Tibial nerve (tissue), 4 donors: Measurements from ENCODE around the gene MEI4. TPM values are rescaled to one million over a fixed set of nuclear protein-coding genes. Genes with fewer than 3 reads are reported as not detected.

Experiments used
- DNase-seq, 2 donors: peaks; one replicate each; pipeline ENCODE4 v3.0.0-alpha.2; 2019; ENCODE audit warnings: low spot score in 2 of 2
- H3K27ac ChIP-seq, 4 donors: fragments of 200-600 bp; sonication (generic) in 3 of 4; one replicate each; pipeline ENCODE4 v1.5.1; 2017 to 2019; ENCODE audit warnings: mild to moderate bottlenecking in 1 of 4
- H3K27me3 ChIP-seq, 2 donors: fragments of 200-600 bp; sonication (generic) in 1 of 2; one replicate each; pipeline versions ENCODE4 v1.5.1 to v1.6.0; 2017 to 2019
- H3K36me3 ChIP-seq, 3 donors: fragments of 200-600 bp; sonication (generic); one replicate each; pipeline ENCODE4 v1.5.1; 2018 to 2019
- H3K4me1 ChIP-seq, 4 donors: fragments of 200-600 bp; sonication (generic) in 3 of 4; one replicate each; pipeline ENCODE4 v1.5.1; 2017 to 2019
- H3K4me3 ChIP-seq, 4 donors: fragments of 200-600 bp; sonication (generic) in 3 of 4; one replicate each; pipeline ENCODE4 v1.5.1; 2017 to 2019; ENCODE audit warnings: mild to moderate bottlenecking in 1 of 4, moderate library complexity in 1 of 4
- H3K9me3 ChIP-seq, 4 donors: fragments of 200-600 bp; sonication (generic) in 3 of 4; one replicate each; pipeline ENCODE4 v1.5.1; 2017 to 2019
- EP300 ChIP-seq, 2 donors: sonication (generic); formaldehyde crosslinking; IDR thresholded peaks; one replicate each; pipeline ENCODE4 v1.6.1; 2017; ENCODE audit warnings: antibody characterized with exemption in 2 of 2, mild to moderate bottlenecking in 1 of 2
- POLR2A ChIP-seq, 2 donors: fragments of 450-650 bp; IDR thresholded peaks; one replicate each; pipeline ENCODE4 v1.6.1; 2017; ENCODE audit warnings: antibody characterized with exemption in 2 of 2, mild to moderate bottlenecking in 2 of 2, moderate library complexity in 2 of 2
- WGBS, 2 donors: methylation state at CpG; one replicate each; pipeline ENCODE4 v1.1.5; 2018; 5-methylcytosine and 5-hydroxymethylcytosine counted together
- total RNA-seq, 4 donors: library from RNA; depleted of rRNA; stranded (reverse); fragments of >200 nt; gene quantifications; one replicate each; pipeline ENCODE4 v1.1.0, GENCODE V29; 2016
- TF ChIP-seq, protein P1 (sequence below), 5 experiments: fragments of 200-600 bp in 3 of 5; fragments of 450-650 bp in 2 of 5; sonication (generic) in 3 of 5; IDR thresholded peaks; one replicate each; pipeline ENCODE4 v1.5.1; 2016 to 2019; ENCODE audit warnings: antibody characterized with exemption in 5 of 5, mild to moderate bottlenecking in 3 of 5, moderate library complexity in 2 of 5

The MEI4 gene
- total RNA-seq, 4 donors from 2014 or later, result under 0.01 to 0.21 TPM; not detected in 2

DNA sequence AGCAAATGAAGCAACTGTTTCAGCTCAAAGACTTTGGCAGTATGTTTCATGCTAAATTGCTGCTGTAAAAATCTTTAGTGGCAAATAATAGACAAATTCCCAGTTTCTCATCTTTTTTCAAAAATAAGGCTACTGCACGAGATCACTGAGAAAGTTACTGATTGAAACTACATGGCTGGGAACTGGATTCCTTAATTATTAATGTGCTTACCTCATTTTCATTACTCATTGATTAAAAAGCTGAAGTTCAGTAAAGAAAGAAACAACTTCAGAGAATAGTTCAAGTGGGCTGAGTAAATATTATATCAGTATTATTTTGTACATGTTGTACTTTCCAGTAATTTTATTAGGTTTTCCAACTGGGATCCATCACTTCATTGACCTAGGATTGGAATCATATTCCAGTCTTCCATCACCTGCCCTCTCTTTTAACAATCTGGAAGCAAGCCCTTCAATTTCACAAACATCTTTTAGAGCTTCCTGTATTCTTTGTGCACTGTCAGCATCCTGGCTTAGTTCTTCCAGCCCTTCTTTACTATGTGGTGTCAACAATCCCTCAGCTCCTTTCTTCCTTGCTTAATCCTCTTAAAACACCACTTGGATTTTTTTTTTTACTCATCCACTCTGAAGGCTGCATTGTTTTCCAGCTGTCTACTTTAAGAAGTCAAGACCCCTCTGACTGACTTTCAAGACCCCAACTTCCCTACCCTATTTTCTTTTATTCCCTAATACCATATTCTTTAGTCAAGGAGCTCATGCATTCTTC is 4.3 kb downstream of the MEI4 start:
- Histone ChIP-seq H3K36me3 (no peaks in the 10 kb centered on the region), H3K9me3 (no peaks in the 10 kb centered on the region), H3K4me3 (no peak overlapping the region), H3K27me3 (no peaks in the 10 kb centered on the region), H3K27ac (no peak overlapping the region), H3K4me1 (no peaks in the 10 kb centered on the region)
- TF ChIP-seq EP300 (IDR thresholded peaks at IDR 0.05), result no peak
- no peak for TF ChIP-seq POLR2A (IDR thresholded peaks at IDR 0.05)
- TF ChIP-seq, protein P1, sequence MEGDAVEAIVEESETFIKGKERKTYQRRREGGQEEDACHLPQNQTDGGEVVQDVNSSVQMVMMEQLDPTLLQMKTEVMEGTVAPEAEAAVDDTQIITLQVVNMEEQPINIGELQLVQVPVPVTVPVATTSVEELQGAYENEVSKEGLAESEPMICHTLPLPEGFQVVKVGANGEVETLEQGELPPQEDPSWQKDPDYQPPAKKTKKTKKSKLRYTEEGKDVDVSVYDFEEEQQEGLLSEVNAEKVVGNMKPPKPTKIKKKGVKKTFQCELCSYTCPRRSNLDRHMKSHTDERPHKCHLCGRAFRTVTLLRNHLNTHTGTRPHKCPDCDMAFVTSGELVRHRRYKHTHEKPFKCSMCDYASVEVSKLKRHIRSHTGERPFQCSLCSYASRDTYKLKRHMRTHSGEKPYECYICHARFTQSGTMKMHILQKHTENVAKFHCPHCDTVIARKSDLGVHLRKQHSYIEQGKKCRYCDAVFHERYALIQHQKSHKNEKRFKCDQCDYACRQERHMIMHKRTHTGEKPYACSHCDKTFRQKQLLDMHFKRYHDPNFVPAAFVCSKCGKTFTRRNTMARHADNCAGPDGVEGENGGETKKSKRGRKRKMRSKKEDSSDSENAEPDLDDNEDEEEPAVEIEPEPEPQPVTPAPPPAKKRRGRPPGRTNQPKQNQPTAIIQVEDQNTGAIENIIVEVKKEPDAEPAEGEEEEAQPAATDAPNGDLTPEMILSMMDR (IDR thresholded peaks at IDR 0.05), result no peak
- WGBS, 2 donors, result 59 to 67% methylated on average over 1 of the region's 1 CpG
- DNase-seq, result no peak

DNA sequence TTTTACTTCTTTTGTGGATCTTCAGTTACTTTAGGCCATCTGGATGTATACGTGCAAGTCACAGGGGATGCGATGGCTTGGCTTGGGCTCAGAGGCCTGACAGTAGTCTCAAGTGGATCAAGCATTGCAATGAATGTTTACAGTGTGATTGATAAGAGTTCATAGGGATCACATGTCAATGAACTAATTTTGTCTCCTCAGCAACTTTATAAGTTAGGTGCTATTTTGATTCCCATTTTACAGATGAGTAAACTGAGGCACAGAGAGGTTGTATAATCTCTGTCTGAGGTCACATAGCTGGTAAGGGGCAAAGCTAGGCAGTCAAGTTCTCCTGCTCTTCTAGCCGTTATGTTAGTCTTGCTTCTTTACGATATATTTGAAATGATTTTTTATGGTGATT is 13.5 kb downstream of the MEI4 start:
- Histone ChIP-seq H3K27me3 (no peaks in the 10 kb centered on the region), H3K4me1 (no peaks in the 10 kb centered on the region), H3K4me3 (no peak overlapping the region), H3K9me3 (no peaks in the 10 kb centered on the region), H3K27ac (no peak overlapping the region), H3K36me3 (no peaks in the 10 kb centered on the region)
- no peak for TF ChIP-seq POLR2A (IDR thresholded peaks at IDR 0.05)
- no peak for TF ChIP-seq EP300 (IDR thresholded peaks at IDR 0.05)
- TF ChIP-seq, protein P1 (IDR thresholded peaks at IDR 0.05), result no peak
- DNase-seq, result no peak
- WGBS, 2 donors, result 87 to 91% methylated on average over 4 of the region's 4 CpGs

DNA sequence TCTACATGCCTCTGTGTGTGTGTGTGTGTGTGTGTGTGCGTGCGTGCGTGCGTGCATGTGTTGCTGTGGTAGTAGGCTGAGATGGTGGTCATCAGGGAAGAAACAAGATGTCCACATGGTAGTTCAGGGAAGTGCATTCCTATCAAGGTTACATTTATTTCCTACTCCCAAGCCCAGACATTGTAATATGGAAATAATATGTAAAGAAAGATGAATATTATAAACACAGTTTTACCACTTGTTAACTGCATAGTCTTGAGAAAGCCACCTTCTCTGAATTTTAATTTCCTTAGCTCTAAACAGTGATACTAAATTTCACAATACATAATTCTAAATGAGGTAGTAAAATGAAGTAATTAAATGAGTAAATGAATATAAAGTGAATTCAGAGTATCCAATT is 14.0 kb downstream of the MEI4 start:
- no peaks in the 10 kb centered on the region for H3K27me3 ChIP-seq
- H3K4me1 ChIP-seq, result no peaks in the 10 kb centered on the region
- DNase-seq, result no peak
- H3K36me3 ChIP-seq, result no peaks in the 10 kb centered on the region
- 70 to 80% methylated on average over 4 of the region's 4 CpGs for WGBS, 2 donors
- H3K27ac ChIP-seq, result no peak overlapping the region
- no peak overlapping the region for H3K4me3 ChIP-seq
- no peaks in the 10 kb centered on the region for H3K9me3 ChIP-seq
- TF ChIP-seq EP300 (IDR thresholded peaks at IDR 0.05) (no peak), POLR2A (IDR thresholded peaks at IDR 0.05) (no peak)

DNA sequence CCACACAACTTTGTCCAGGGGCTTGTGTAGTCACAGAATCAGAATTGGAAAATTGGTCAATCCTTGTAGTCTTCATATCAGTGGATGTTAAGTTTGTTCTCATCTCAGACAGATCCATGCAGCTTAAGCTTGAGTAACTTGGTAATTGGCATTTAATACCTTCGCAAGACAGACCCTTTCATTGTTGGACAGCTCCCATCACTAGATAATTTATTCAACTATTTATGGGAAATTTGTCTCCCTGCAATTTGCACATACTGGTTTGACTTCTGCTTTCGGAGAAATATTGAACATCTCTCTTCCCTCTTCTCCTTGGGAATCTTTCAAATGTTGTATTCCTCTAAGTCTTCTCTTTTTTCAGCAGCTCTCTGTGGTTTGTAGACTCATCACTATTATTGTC is 17.1 kb downstream of the MEI4 start:
- Histone ChIP-seq H3K27ac (no peak overlapping the region), H3K9me3 (no peaks in the 10 kb centered on the region), H3K4me1 (no peaks in the 10 kb centered on the region), H3K27me3 (no peaks in the 10 kb centered on the region), H3K4me3 (no peak overlapping the region), H3K36me3 (no peaks in the 10 kb centered on the region)
- DNase-seq, result no peak
- 66 to 79% methylated on average over 2 of the region's 2 CpGs for WGBS, 2 donors
- TF ChIP-seq EP300 (IDR thresholded peaks at IDR 0.05) (no peak), POLR2A (IDR thresholded peaks at IDR 0.05) (no peak)
- TF ChIP-seq, protein P1 (IDR thresholded peaks at IDR 0.05), result no peak

DNA sequence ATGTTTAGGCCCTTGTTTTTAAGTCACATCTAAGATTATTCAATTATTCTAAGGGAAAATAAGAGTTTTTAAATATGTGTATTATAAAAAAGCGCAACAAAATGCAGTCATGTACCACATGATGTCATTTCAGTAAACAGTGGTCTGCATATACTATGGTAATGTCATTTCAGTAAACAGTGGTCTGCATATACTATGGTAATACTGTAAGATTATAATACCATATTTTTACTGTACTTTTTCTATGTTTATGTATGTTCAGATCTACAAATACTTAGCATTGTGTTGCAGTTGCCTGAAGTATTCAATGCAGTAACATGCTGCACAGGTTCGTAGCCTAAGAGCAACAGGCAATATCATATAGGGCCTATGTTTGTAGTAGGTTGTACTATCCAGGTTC is 21.4 kb downstream of the MEI4 start:
- Histone ChIP-seq H3K36me3 (no peaks in the 10 kb centered on the region), H3K4me1 (no peaks in the 10 kb centered on the region), H3K9me3 (no peaks in the 10 kb centered on the region), H3K27ac (no peak overlapping the region), H3K4me3 (no peak overlapping the region), H3K27me3 (no peaks in the 10 kb centered on the region)
- TF ChIP-seq, protein P1 (IDR thresholded peaks at IDR 0.05), result no peak
- TF ChIP-seq EP300 (IDR thresholded peaks at IDR 0.05) (no peak), POLR2A (IDR thresholded peaks at IDR 0.05) (no peak)
- WGBS, 2 donors, result 82 to 94% methylated on average over 2 of the region's 2 CpGs
- no peak for DNase-seq
